Daoy (cell line): Measurements from ENCODE around the gene IFNK. TPM values are rescaled to one million over a fixed set of nuclear protein-coding genes. Genes with fewer than 3 reads are reported as not detected.
A peak's percentile ranks its signal among the peaks of the same experiment; 100 is the strongest.

Source experiments
- DNase-seq: peaks from one replicate; pipeline ENCODE4 v3.0.0-alpha.2; 2015; ENCODE audit warnings: low read depth
- total RNA-seq: library from RNA; depleted of rRNA; stranded (reverse); fragments of >200 nt; shearing (Covaris generic); gene quantifications from 2 replicates; pipeline ENCODE4 v1.2.3, GENCODE V29; 2014; rRNA removed

The IFNK gene
- total RNA-seq, 1 experiment from 2014 or later: not detected

DNA sequence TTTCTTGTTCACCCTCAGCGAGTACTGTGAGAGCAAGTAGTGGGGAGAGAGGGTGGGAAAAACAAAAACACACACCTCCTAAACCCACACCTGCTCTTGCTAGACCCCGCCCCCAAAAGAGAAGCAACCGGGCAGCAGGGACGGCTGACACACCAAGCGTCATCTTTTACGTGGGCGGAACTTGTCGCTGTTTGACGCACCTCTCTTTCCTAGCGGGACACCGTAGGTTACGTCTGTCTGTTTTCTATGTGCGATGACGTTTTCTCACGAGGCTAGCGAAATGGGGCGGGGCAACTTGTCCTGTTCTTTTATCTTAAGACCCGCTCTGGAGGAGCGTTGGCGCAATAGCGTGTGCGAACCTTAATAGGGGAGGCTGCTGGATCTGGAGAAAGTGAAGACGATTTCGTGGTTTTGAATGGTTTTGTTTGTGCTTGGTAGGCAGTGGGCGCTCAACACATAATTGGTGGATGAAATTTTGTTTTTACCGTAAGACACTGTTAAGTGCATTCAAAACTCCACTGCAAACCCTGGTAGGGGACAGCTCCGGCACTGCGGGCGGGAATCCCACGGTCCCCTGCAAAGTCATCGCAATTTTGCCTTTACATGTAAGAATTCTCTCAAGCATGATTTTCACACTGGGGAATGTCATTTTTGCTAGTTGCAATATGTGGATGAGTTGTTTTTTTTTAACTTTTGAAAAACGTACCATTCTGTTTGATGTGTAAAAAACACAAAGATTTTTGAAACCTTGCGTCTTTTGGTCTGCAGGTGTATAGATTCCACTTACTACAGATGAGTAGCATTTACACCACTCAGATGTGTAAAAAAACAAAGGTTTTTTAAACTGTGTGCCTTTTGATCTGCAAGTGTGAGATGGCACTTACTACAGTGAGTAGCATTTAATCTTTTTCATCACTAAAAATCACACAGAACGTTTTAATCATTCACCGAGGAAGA lies 49.8 kb downstream of the IFNK start:
- DNase-seq: peak; percentile 99

Other genes with a start within 250 kb of the IFNK start
- not detected in 2 replicates for gene EQTN, start 227.1 kb upstream of the IFNK start, total RNA-seq
- gene MOB3B, start 5.5 kb downstream of the IFNK start, total RNA-seq: 0.83 and 0.91 TPM in 2 replicates
- 15.8 and 18.3 TPM in 2 replicates for gene C9orf72, start 49.2 kb downstream of the IFNK start, total RNA-seq